ENCODE results near the gene C1QB. TPM values are rescaled to one million over a fixed set of nuclear protein-coding genes. Genes with fewer than 3 reads are reported as not detected.

The C1QB gene
- total RNA-seq, 1 donor = 0.72 TPM

GRCh38 chr1:22658385-22659163 is 5.5 kb downstream of the C1QB start:
- H3K4me2 ChIP-seq (ENCODE audit: insufficient read depth, low read length) = no peak overlapping the region
- H3K4me1 ChIP-seq (ENCODE audit: insufficient read depth, low read length) = no peaks in the 10 kb centered on the region
- no peak for TF ChIP-seq CTCF (IDR thresholded peaks at IDR 0.05; ENCODE audit: extremely low read depth, low read depth, low read length)
- no peaks in the 10 kb centered on the region for H3K79me2 ChIP-seq (ENCODE audit: insufficient read depth, low read length)
- DNase-seq (ENCODE audit: insufficient read length, low spot score, missing footprints) = peak; percentile 67
- no peak overlapping the region for H3K4me3 ChIP-seq (ENCODE audit: insufficient read depth, low read length)
- H4K20me1 ChIP-seq (ENCODE audit: insufficient read depth, low read length) = no peaks in the 10 kb centered on the region
- H3K36me3 ChIP-seq (ENCODE audit: insufficient read depth, low read length) = no peaks in the 10 kb centered on the region
- no peak overlapping the region for H3K27ac ChIP-seq (ENCODE audit: low read depth, low read length)
- H3K27me3 ChIP-seq (ENCODE audit: insufficient read depth, low read length) = peaks cover 43% of the 10 kb centered on the region
- H2AFZ ChIP-seq (ENCODE audit: low read length) = no peak overlapping the region
- H3K9me3 ChIP-seq (ENCODE audit: low read depth, low read length) = no peaks in the 10 kb centered on the region

GRCh38 chr1:22660716-22661241 is 7.7 kb downstream of the C1QB start:
- DNase-seq (ENCODE audit: insufficient read length, low spot score, missing footprints) = peak; percentile 69
- H3K79me2 ChIP-seq (ENCODE audit: insufficient read depth, low read length) = no peaks in the 10 kb centered on the region
- H3K27ac ChIP-seq (ENCODE audit: low read depth, low read length) = no peak overlapping the region
- no peak overlapping the region for H2AFZ ChIP-seq (ENCODE audit: low read length)
- TF ChIP-seq CTCF (IDR thresholded peaks at IDR 0.05; ENCODE audit: extremely low read depth, low read depth, low read length) = no peak
- H3K9me3 ChIP-seq (ENCODE audit: low read depth, low read length) = no peaks in the 10 kb centered on the region
- H3K27me3 ChIP-seq (ENCODE audit: insufficient read depth, low read length) = peaks cover 23% of the 10 kb centered on the region
- H4K20me1 ChIP-seq (ENCODE audit: insufficient read depth, low read length) = no peaks in the 10 kb centered on the region
- no peak overlapping the region for H3K4me2 ChIP-seq (ENCODE audit: insufficient read depth, low read length)
- H3K4me1 ChIP-seq (ENCODE audit: insufficient read depth, low read length) = no peaks in the 10 kb centered on the region
- no peak overlapping the region for H3K4me3 ChIP-seq (ENCODE audit: insufficient read depth, low read length)
- H3K36me3 ChIP-seq (ENCODE audit: insufficient read depth, low read length) = no peaks in the 10 kb centered on the region

- H3K9me3 ChIP-seq (ENCODE audit: low read depth, low read length) = no peaks in the 10 kb centered on the region
- H3K27me3 ChIP-seq (ENCODE audit: insufficient read depth, low read length) = peaks cover 18% of the 10 kb centered on the region
- H3K4me3 ChIP-seq (ENCODE audit: insufficient read depth, low read length) = no peak overlapping the region
- H3K4me2 ChIP-seq (ENCODE audit: insufficient read depth, low read length) = no peak overlapping the region
- peak; percentile 51 for DNase-seq (ENCODE audit: insufficient read length, low spot score, missing footprints)
- no peak for TF ChIP-seq CTCF (IDR thresholded peaks at IDR 0.05; ENCODE audit: extremely low read depth, low read depth, low read length)
- no peaks in the 10 kb centered on the region for H4K20me1 ChIP-seq (ENCODE audit: insufficient read depth, low read length)
- H3K4me1 ChIP-seq (ENCODE audit: insufficient read depth, low read length) = no peaks in the 10 kb centered on the region
- no peaks in the 10 kb centered on the region for H3K79me2 ChIP-seq (ENCODE audit: insufficient read depth, low read length)
- H2AFZ ChIP-seq (ENCODE audit: low read length) = no peak overlapping the region
- no peak overlapping the region for H3K27ac ChIP-seq (ENCODE audit: low read depth, low read length)
- no peaks in the 10 kb centered on the region for H3K36me3 ChIP-seq (ENCODE audit: insufficient read depth, low read length)
Observed at GRCh38 chr1:22661880-22662279, 8.8 kb downstream of the C1QB start.

- Histone ChIP-seq H2AFZ (ENCODE audit: low read length) (no peak overlapping the region), H3K27ac (ENCODE audit: low read depth, low read length) (no peak overlapping the region), H3K4me1 (ENCODE audit: insufficient read depth, low read length) (no peaks in the 10 kb centered on the region), H3K4me3 (ENCODE audit: insufficient read depth, low read length) (no peak overlapping the region), H4K20me1 (ENCODE audit: insufficient read depth, low read length) (no peaks in the 10 kb centered on the region), H3K9me3 (ENCODE audit: low read depth, low read length) (no peaks in the 10 kb centered on the region), H3K36me3 (ENCODE audit: insufficient read depth, low read length) (no peaks in the 10 kb centered on the region), H3K4me2 (ENCODE audit: insufficient read depth, low read length) (no peak overlapping the region), H3K27me3 (ENCODE audit: insufficient read depth, low read length) (peaks cover 18% of the 10 kb centered on the region), H3K79me2 (ENCODE audit: insufficient read depth, low read length) (no peaks in the 10 kb centered on the region)
- peak; percentile 79 for DNase-seq (ENCODE audit: insufficient read length, low spot score, missing footprints)
- no peak for TF ChIP-seq CTCF (IDR thresholded peaks at IDR 0.05; ENCODE audit: extremely low read depth, low read depth, low read length)
Observed at GRCh38 chr1:22662318-22662717, 9.3 kb downstream of the C1QB start.

All from osteoblast (primary cell).